ENCODE measurements around the gene PIK3R5. TPM values are rescaled to one million over a fixed set of nuclear protein-coding genes. Genes with fewer than 3 reads are reported as not detected.

PIK3R5 gene
- total RNA-seq, 4 donors from 2014 or later: 1.6 to 12.0 (median 8.4) TPM

GRCh38 chr17:8981443-8981842 lies 15.9 kb upstream of the PIK3R5 start:
- intact Hi-C loops (cut with DNase I; ENCODE audit: low total_unique reads): no loop called here
- Histone ChIP-seq H3K27ac (no peak overlapping the region), H3K27me3 (no peaks in the 10 kb centered on the region), H3K4me3 (no peak overlapping the region), H3K4me1 (no peaks in the 10 kb centered on the region), H3K36me3 (no peaks in the 10 kb centered on the region), H3K9me3 (no peaks in the 10 kb centered on the region)
- DNase-seq: no peak
- no peak for TF ChIP-seq POLR2A (IDR thresholded peaks at IDR 0.05)
- TF ChIP-seq, protein P1, sequence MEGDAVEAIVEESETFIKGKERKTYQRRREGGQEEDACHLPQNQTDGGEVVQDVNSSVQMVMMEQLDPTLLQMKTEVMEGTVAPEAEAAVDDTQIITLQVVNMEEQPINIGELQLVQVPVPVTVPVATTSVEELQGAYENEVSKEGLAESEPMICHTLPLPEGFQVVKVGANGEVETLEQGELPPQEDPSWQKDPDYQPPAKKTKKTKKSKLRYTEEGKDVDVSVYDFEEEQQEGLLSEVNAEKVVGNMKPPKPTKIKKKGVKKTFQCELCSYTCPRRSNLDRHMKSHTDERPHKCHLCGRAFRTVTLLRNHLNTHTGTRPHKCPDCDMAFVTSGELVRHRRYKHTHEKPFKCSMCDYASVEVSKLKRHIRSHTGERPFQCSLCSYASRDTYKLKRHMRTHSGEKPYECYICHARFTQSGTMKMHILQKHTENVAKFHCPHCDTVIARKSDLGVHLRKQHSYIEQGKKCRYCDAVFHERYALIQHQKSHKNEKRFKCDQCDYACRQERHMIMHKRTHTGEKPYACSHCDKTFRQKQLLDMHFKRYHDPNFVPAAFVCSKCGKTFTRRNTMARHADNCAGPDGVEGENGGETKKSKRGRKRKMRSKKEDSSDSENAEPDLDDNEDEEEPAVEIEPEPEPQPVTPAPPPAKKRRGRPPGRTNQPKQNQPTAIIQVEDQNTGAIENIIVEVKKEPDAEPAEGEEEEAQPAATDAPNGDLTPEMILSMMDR (IDR thresholded peaks at IDR 0.05): no peak

DNA sequence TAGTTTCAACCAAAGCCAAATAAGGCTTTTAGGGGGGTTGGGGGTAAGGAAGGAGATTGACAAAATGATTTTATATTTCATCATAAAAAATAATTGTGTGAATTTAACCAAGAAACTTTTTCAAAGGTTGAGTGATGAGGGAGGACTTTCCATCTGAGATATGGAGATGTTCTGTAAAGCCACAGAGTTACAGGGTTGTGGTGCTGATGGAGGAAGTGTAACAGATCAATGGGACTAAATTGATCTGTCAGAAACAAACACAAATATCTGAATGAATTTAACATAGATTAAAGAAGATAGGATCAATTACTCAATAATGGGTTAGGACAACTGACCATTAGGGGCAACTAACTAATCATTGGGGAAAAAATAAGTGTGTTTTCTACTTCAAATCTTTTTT lies 14.2 kb upstream of the PIK3R5 start:
- Histone ChIP-seq H3K36me3 (no peaks in the 10 kb centered on the region), H3K4me3 (no peak overlapping the region), H3K27me3 (no peaks in the 10 kb centered on the region), H3K4me1 (no peaks in the 10 kb centered on the region), H3K9me3 (no peaks in the 10 kb centered on the region), H3K27ac (no peak overlapping the region)
- intact Hi-C loops (cut with DNase I; ENCODE audit: low total_unique reads): no loop called here
- TF ChIP-seq POLR2A (IDR thresholded peaks at IDR 0.05): no peak
- TF ChIP-seq, protein P1 (IDR thresholded peaks at IDR 0.05): no peak
- DNase-seq: no peak

DNA sequence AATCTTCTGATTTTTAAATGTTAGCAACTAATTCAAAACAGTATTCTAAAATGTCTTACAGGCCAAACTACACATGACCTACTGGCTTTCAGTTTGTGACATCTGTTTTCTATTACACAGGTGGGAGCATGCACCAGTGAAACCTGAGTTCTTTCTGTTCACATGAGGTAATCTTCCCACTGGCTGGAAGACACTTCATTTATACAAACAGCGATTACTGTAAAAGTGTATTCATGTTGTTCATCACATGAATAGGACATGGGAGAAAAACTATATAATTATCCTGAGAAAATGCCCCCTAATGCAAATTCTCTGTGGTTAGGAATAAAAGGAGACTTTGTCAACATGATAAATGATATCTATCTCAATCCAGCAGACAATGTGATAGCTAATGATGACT lies 11.1 kb upstream of the PIK3R5 start:
- H3K4me3 ChIP-seq: no peak overlapping the region
- no peaks in the 10 kb centered on the region for H3K9me3 ChIP-seq
- no peaks in the 10 kb centered on the region for H3K36me3 ChIP-seq
- no peaks in the 10 kb centered on the region for H3K27me3 ChIP-seq
- DNase-seq: no peak
- no peak overlapping the region for H3K27ac ChIP-seq
- TF ChIP-seq POLR2A (IDR thresholded peaks at IDR 0.05): no peak
- TF ChIP-seq, protein P1 (IDR thresholded peaks at IDR 0.05): no peak
- H3K4me1 ChIP-seq: no peaks in the 10 kb centered on the region
- intact Hi-C loops (cut with DNase I; ENCODE audit: low total_unique reads): no loop called here

- no peak for DNase-seq
- TF ChIP-seq, protein P1 (IDR thresholded peaks at IDR 0.05): no peak
- no peak for TF ChIP-seq POLR2A (IDR thresholded peaks at IDR 0.05)
- Histone ChIP-seq H3K27me3 (no peaks in the 10 kb centered on the region), H3K4me1 (no peaks in the 10 kb centered on the region), H3K27ac (no peak overlapping the region), H3K36me3 (no peaks in the 10 kb centered on the region), H3K4me3 (no peak overlapping the region), H3K9me3 (no peaks in the 10 kb centered on the region)
- intact Hi-C loops (cut with DNase I; ENCODE audit: low total_unique reads): no loop called here
These were observed 9.7 kb upstream of the PIK3R5 start for GRCh38 chr17:8975091-8975725.

DNA sequence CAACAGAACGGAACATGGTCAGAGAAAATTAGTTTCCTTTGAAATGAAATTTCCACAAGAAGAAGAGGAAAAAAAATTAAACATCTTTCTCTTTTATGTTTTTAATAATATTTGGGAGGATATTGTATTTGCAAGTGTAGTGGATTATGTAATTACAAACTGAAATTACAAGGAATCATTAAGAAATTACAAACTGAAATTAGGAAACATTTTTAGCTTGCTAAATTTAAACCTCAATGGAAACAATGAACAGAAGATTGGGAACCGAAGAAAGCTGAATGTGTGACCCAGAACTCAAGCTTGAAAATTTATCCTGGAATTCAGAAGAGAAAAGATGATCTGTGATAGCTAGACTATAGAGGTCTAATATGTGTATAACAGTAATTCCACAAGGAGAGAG lies 4.4 kb upstream of the PIK3R5 start:
- intact Hi-C loops (cut with DNase I; ENCODE audit: low total_unique reads): no loop called here
- no peak for DNase-seq
- TF ChIP-seq, protein P1 (IDR thresholded peaks at IDR 0.05): no peak
- TF ChIP-seq POLR2A (IDR thresholded peaks at IDR 0.05): no peak
- H3K4me3 ChIP-seq: no peak overlapping the region
- peaks cover 0 to 4% of the 10 kb centered on the region in 2 donors for H3K27me3 ChIP-seq
- H3K36me3 ChIP-seq: no peaks in the 10 kb centered on the region
- no peaks in the 10 kb centered on the region for H3K9me3 ChIP-seq
- no peak overlapping the region for H3K27ac ChIP-seq
- no peaks in the 10 kb centered on the region for H3K4me1 ChIP-seq
